ENCODE measurements around the gene DXO.
"Not testable (repeated sequence)": the region's sequence is repeated elsewhere in the genome, so short reads cannot be mapped to it uniquely, and the experiment has no call there.

DXO gene

GRCh38 chr6:31977816-31978431, 6.0 kb upstream of the DXO start:
- Histone ChIP-seq H3K79me2 (ENCODE audit: low read length) (no peaks in the 10 kb centered on the region), H3K4me1 (ENCODE audit: low read length) (peaks cover 5% of the 10 kb centered on the region), H3K9me3 (ENCODE audit: insufficient read depth, low read length) (no peaks in the 10 kb centered on the region), H3K27me3 (ENCODE audit: low read depth, low read length) (no peaks in the 10 kb centered on the region), H3K4me2 (ENCODE audit: low read length) (no peak overlapping the region), H3K27ac (ENCODE audit: low read length) (no peak overlapping the region), H4K20me1 (ENCODE audit: insufficient read depth, low read length) (no peaks in the 10 kb centered on the region), H3K36me3 (replicated peaks; ENCODE audit: low read depth, low read length) (no peaks in the 10 kb centered on the region), H2AFZ (ENCODE audit: low read depth, low read length) (no peak overlapping the region), H3K9ac (ENCODE audit: low read length) (no peak overlapping the region), H3K4me3 (ENCODE audit: low read length) (no peak overlapping the region)
- TF ChIP-seq EZH2phosphoT487 (IDR thresholded peaks at IDR 0.05; ENCODE audit: low read depth) (no peak), CTCF (IDR thresholded peaks at IDR 0.05; ENCODE audit: low read depth, low read length) (no peak)

GRCh38 chr6:31976065-31976464, 4.1 kb upstream of the DXO start:
- not testable (repeated sequence) for H3K9ac ChIP-seq (ENCODE audit: low read length); H3K4me2 ChIP-seq (ENCODE audit: low read length); H3K4me3 ChIP-seq (ENCODE audit: low read length); H4K20me1 ChIP-seq (ENCODE audit: insufficient read depth, low read length); H3K27ac ChIP-seq (ENCODE audit: low read length); H3K79me2 ChIP-seq (ENCODE audit: low read length); H2AFZ ChIP-seq (ENCODE audit: low read depth, low read length); H3K36me3 ChIP-seq (replicated peaks; ENCODE audit: low read depth, low read length); H3K9me3 ChIP-seq (ENCODE audit: insufficient read depth, low read length); H3K27me3 ChIP-seq (ENCODE audit: low read depth, low read length)
- H3K4me1 ChIP-seq (ENCODE audit: low read length) = peaks cover 10% of the 10 kb centered on the region

GRCh38 chr6:31972709-31973350, 892 bp upstream of the DXO start:
- Histone ChIP-seq H3K79me2 (ENCODE audit: low read length) (peaks cover 11% of the 10 kb centered on the region), H3K27me3 (ENCODE audit: low read depth, low read length) (no peaks in the 10 kb centered on the region), H3K9me3 (ENCODE audit: insufficient read depth, low read length) (no peaks in the 10 kb centered on the region), H3K36me3 (replicated peaks; ENCODE audit: low read depth, low read length) (no peaks in the 10 kb centered on the region), H2AFZ (ENCODE audit: low read depth, low read length) (peak overlapping the region; percentile 65), H3K4me2 (ENCODE audit: low read length) (peak overlapping the region; percentile 89), H3K4me3 (ENCODE audit: low read length) (peak overlapping the region; percentile 80), H4K20me1 (ENCODE audit: insufficient read depth, low read length) (no peaks in the 10 kb centered on the region), H3K4me1 (ENCODE audit: low read length) (peaks cover 14% of the 10 kb centered on the region), H3K9ac (ENCODE audit: low read length) (peak overlapping the region; percentile 85), H3K27ac (ENCODE audit: low read length) (no peak overlapping the region)
- TF ChIP-seq CTCF (IDR thresholded peaks at IDR 0.05; ENCODE audit: low read depth, low read length) = no peak
- no peak for TF ChIP-seq EZH2phosphoT487 (IDR thresholded peaks at IDR 0.05; ENCODE audit: low read depth)

- TF ChIP-seq CTCF (IDR thresholded peaks at IDR 0.05; ENCODE audit: low read depth, low read length) = no peak
- TF ChIP-seq EZH2phosphoT487 (IDR thresholded peaks at IDR 0.05; ENCODE audit: low read depth) = no peak
Measured at GRCh38 chr6:31971279-31971992, 502 bp downstream of the DXO start.

More at GRCh38 chr6:31971279-31971992, 502 bp downstream of the DXO start:
- Histone ChIP-seq H3K36me3 (replicated peaks; ENCODE audit: low read depth, low read length) (no peaks in the 10 kb centered on the region), H3K27ac (ENCODE audit: low read length) (peak overlapping the region; percentile 63), H2AFZ (ENCODE audit: low read depth, low read length) (peak overlapping the region; percentile 51; the same call in 1 of the 2 replicates), H4K20me1 (ENCODE audit: insufficient read depth, low read length) (no peaks in the 10 kb centered on the region), H3K4me2 (ENCODE audit: low read length) (peak overlapping the region; percentile 95), H3K9me3 (ENCODE audit: insufficient read depth, low read length) (no peaks in the 10 kb centered on the region), H3K79me2 (ENCODE audit: low read length) (peaks cover 11% of the 10 kb centered on the region), H3K9ac (ENCODE audit: low read length) (peak overlapping the region; percentile 85), H3K27me3 (ENCODE audit: low read depth, low read length) (no peaks in the 10 kb centered on the region), H3K4me1 (ENCODE audit: low read length) (peaks cover 14% of the 10 kb centered on the region), H3K4me3 (ENCODE audit: low read length) (peak overlapping the region; percentile 80)
